PC-9 (cell line): ENCODE data around the gene ZNF331. TPM values are rescaled to one million over a fixed set of nuclear protein-coding genes. Genes with fewer than 3 reads are reported as not detected.

ENCODE experiments used
- BruUV-seq: library from RNA; stranded (reverse); fragments of 400-500 nt; replicated peaks from 2 replicates; lab custom pipeline; 2021; lab: Mats Ljungman, UMichigan
- CTCF ChIA-PET: fragments of 300-600 bp; sonication (Branson Sonifier 250); formaldehyde crosslinking; loops from one replicate; lab custom pipeline; 2022; ENCODE audit warnings: antibody characterized with exemption; lab: Charles Lee
- POLR2A ChIA-PET: fragments of 300-600 bp; sonication (Branson Sonifier 250); formaldehyde crosslinking; loops from one replicate; lab custom pipeline; 2022; ENCODE audit warnings: antibody characterized with exemption; ENCODE audit not compliant: unreplicated experiment; lab: Charles Lee
- DNase-seq, 2 experiments: peaks; one replicate each; pipeline versions ENCODE4 v3.0.0 to v3.0.0-alpha.2; 2015 to 2022; ENCODE audit warnings: mixed read lengths in 1 of 2
- H2AFZ ChIP-seq: fragments of 200-600 bp; sonication (generic); 2 replicates; pipeline ENCODE4 v1.8.1; 2017; ENCODE audit warnings: antibody characterized with exemption
- H3F3A ChIP-seq: fragments of 200-600 bp; sonication (generic); 2 replicates; pipeline ENCODE4 v1.8.1; 2017; ENCODE audit warnings: antibody characterized with exemption, mild to moderate bottlenecking, low read depth; ENCODE audit not compliant: insufficient read depth
- H3K27ac ChIP-seq: fragments of 200-600 bp; sonication (generic); 2 replicates; pipeline ENCODE4 v1.6.1; 2016; ENCODE audit warnings: mixed run types
- H3K27me3 ChIP-seq: fragments of 200-600 bp; sonication (generic); 2 replicates; pipeline ENCODE4 v1.6.1; 2016; ENCODE audit warnings: low read depth, mixed run types; ENCODE audit not compliant: insufficient read depth
- H3K36me3 ChIP-seq: fragments of 200-600 bp; sonication (generic); 2 replicates; pipeline ENCODE4 v1.6.1; 2016; ENCODE audit warnings: low read depth, mixed run types
- H3K4me1 ChIP-seq: fragments of 200-600 bp; sonication (generic); replicated peaks from 2 replicates; pipeline ENCODE4 v1.6.1; 2016; ENCODE audit warnings: mixed run types; ENCODE audit not compliant: insufficient read depth
- H3K4me2 ChIP-seq: fragments of 200-600 bp; sonication (generic); 2 replicates; pipeline ENCODE4 v1.6.1; 2017; ENCODE audit warnings: mixed run types
- H3K4me3 ChIP-seq: fragments of 200-600 bp; sonication (generic); 2 replicates; pipeline ENCODE4 v1.6.1; 2016; ENCODE audit warnings: mixed run types
- H3K79me2 ChIP-seq: fragments of 200-600 bp; sonication (generic); 2 replicates; pipeline ENCODE4 v1.6.1; 2017; ENCODE audit warnings: low read depth, mixed run types
- H3K9me2 ChIP-seq: fragments of 200-600 bp; sonication (generic); 2 replicates; pipeline ENCODE4 v1.8.1; 2017; ENCODE audit warnings: mild to moderate bottlenecking; ENCODE audit not compliant: insufficient read depth
- H3K9me3 ChIP-seq: fragments of 200-600 bp; sonication (generic); 2 replicates; pipeline ENCODE4 v1.8.1; 2016; ENCODE audit warnings: low read depth; ENCODE audit not compliant: insufficient read depth
- H4K20me1 ChIP-seq: fragments of 200-600 bp; sonication (generic); 2 replicates; pipeline ENCODE4 v1.8.1; 2017; ENCODE audit not compliant: insufficient read depth
- EZH2 ChIP-seq: fragments of 200-600 bp; sonication (generic); IDR thresholded peaks from 2 replicates; pipeline ENCODE4 v1.8.0; 2017; ENCODE audit warnings: antibody characterized with exemption, low read depth
- intact Hi-C: fragments of 100-400 bp; cut with micrococcal nuclease; formaldehyde crosslinking; loops from one replicate; pipeline ENCODE4 v1.10.0; 2022; ENCODE audit not compliant: unreplicated experiment
- total RNA-seq: library from RNA; stranded (reverse); gene quantifications from 2 replicates; pipeline ENCODE4 v1.2.3, GENCODE V29; 2021
- TF ChIP-seq, protein P1 (sequence below): fragments of 200-600 bp; sonication (generic); conservative IDR thresholded peaks from 2 replicates; pipeline ENCODE4 v1.6.1; 2017; ENCODE audit warnings: mixed run types, antibody characterized with exemption, mild to moderate bottlenecking, moderate library complexity

The ZNF331 gene
- total RNA-seq, 1 experiment from 2014 or later, result 39.2 TPM

DNA sequence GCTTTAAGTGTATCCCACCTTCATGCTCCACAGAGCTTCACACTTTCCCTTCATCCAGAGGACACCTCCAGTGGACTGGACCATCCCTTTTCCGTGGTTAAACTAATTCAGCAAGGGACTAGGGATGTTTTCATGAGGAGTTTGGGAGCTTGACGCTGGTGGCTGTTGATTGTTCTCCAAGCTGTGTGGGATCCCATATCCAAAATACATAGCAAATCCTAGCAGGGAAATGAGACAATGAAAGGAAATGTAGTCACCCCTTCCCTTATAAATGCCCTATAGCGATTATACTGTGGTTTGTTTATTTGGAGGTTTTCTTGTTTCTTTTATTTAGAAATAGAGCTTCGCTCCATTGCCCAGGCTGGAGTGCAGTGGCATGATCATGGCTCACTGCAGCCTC, 62.3 kb downstream of the ZNF331 start:
- no peak overlapping the region for H3K4me3 ChIP-seq
- H3K4me1 ChIP-seq, result peaks cover 15% of the 10 kb centered on the region
- no peaks in the 10 kb centered on the region for H3K36me3 ChIP-seq
- H4K20me1 ChIP-seq, result no peaks in the 10 kb centered on the region
- ChIA-PET POLR2A (no interaction called here), CTCF (interaction anchor here (0.6 kb wide), 2 partner anchors 25 to 192 kb away, joined by 3 to 5 read pairs; no protein-coding TSS in a partner anchor)
- H3K79me2 ChIP-seq, result no peaks in the 10 kb centered on the region
- no TSS peak for BruUV-seq
- no peak for DNase-seq
- peaks cover 18% of the 10 kb centered on the region; the same call in 1 of the 2 replicates for H3F3A ChIP-seq
- intact Hi-C loops, result no loop called here
- no peak overlapping the region for H3K4me2 ChIP-seq
- H3K9me2 ChIP-seq, result no peaks in the 10 kb centered on the region
- H2AFZ ChIP-seq, result no peak overlapping the region
- TF ChIP-seq, protein P1, sequence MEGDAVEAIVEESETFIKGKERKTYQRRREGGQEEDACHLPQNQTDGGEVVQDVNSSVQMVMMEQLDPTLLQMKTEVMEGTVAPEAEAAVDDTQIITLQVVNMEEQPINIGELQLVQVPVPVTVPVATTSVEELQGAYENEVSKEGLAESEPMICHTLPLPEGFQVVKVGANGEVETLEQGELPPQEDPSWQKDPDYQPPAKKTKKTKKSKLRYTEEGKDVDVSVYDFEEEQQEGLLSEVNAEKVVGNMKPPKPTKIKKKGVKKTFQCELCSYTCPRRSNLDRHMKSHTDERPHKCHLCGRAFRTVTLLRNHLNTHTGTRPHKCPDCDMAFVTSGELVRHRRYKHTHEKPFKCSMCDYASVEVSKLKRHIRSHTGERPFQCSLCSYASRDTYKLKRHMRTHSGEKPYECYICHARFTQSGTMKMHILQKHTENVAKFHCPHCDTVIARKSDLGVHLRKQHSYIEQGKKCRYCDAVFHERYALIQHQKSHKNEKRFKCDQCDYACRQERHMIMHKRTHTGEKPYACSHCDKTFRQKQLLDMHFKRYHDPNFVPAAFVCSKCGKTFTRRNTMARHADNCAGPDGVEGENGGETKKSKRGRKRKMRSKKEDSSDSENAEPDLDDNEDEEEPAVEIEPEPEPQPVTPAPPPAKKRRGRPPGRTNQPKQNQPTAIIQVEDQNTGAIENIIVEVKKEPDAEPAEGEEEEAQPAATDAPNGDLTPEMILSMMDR, result no peak
- no peak for TF ChIP-seq EZH2
- H3K27ac ChIP-seq, result no peak overlapping the region
- H3K9me3 ChIP-seq, result no peaks in the 10 kb centered on the region
- no peaks in the 10 kb centered on the region for H3K27me3 ChIP-seq

GRCh38 chr19:53606031-53606430, 68.1 kb downstream of the ZNF331 start:
- no peaks in the 10 kb centered on the region; the same call in 1 of the 2 replicates for H3K9me3 ChIP-seq

GRCh38 chr19:53608381-53608780, 70.4 kb downstream of the ZNF331 start:
- peaks cover 20% of the 10 kb centered on the region for H3K4me1 ChIP-seq
- H3K4me3 ChIP-seq, result no peak overlapping the region
- H3K9me3 ChIP-seq, result no peaks in the 10 kb centered on the region; the same call in 1 of the 2 replicates
- ChIA-PET CTCF (no interaction called here), POLR2A (no interaction called here)
- H4K20me1 ChIP-seq, result no peaks in the 10 kb centered on the region
- H3K36me3 ChIP-seq, result no peaks in the 10 kb centered on the region
- no TSS peak for BruUV-seq
- no peak overlapping the region for H2AFZ ChIP-seq
- H3K9me2 ChIP-seq, result no peaks in the 10 kb centered on the region
- TF ChIP-seq, protein P1, result no peak
- no peak for TF ChIP-seq EZH2
- no peak overlapping the region for H3K27ac ChIP-seq
- no peaks in the 10 kb centered on the region for H3K79me2 ChIP-seq
- H3K4me2 ChIP-seq, result no peak overlapping the region
- H3F3A ChIP-seq, result no peaks in the 10 kb centered on the region
- intact Hi-C loops, result no loop called here
- DNase-seq, result no peak
- no peaks in the 10 kb centered on the region for H3K27me3 ChIP-seq

More at GRCh38 chr19:53606031-53606430, 68.1 kb downstream of the ZNF331 start:
- Histone ChIP-seq H4K20me1 (no peaks in the 10 kb centered on the region), H3K27me3 (no peaks in the 10 kb centered on the region), H3K4me2 (no peak overlapping the region), H2AFZ (no peak overlapping the region), H3K79me2 (no peaks in the 10 kb centered on the region), H3K4me3 (no peak overlapping the region), H3K9me2 (no peaks in the 10 kb centered on the region), H3K4me1 (no peaks in the 10 kb centered on the region), H3K36me3 (no peaks in the 10 kb centered on the region), H3K27ac (no peak overlapping the region), H3F3A (no peaks in the 10 kb centered on the region)
- ChIA-PET POLR2A (no interaction called here), CTCF (no interaction called here)
- DNase-seq, result no peak
- intact Hi-C loops, result no loop called here
- TF ChIP-seq, protein P1, result no peak
- no peak for TF ChIP-seq EZH2
- no TSS peak for BruUV-seq
